Endodermal cell (in vitro differentiated cells): ENCODE data around the gene SYNE1. TPM values are rescaled to one million over a fixed set of nuclear protein-coding genes. Genes with fewer than 3 reads are reported as not detected.

Experiments
- DNase-seq: peaks from one replicate; pipeline ENCODE4 v3.0.0-alpha.2; 2017
- H3K27ac ChIP-seq: 2 replicates; pipeline ENCODE4 v1.5.1; 2013; ENCODE audit warnings: mild to moderate bottlenecking, low read depth, low read length, moderate library complexity
- H3K27me3 ChIP-seq: 2 replicates; pipeline ENCODE4 v1.6.1; 2013; ENCODE audit warnings: mild to moderate bottlenecking, low read length, moderate library complexity; ENCODE audit not compliant: insufficient read depth, control insufficient read depth, poor library complexity, severe bottlenecking
- H3K36me3 ChIP-seq: 2 replicates; pipeline ENCODE4 v1.7.0; 2013; ENCODE audit warnings: mild to moderate bottlenecking, low read length, moderate library complexity; ENCODE audit not compliant: control insufficient read depth, insufficient read depth
- H3K4me1 ChIP-seq: one replicate; pipeline ENCODE4 v1.7.0; 2013; ENCODE audit warnings: low read length; ENCODE audit not compliant: control insufficient read depth, insufficient read depth
- H3K4me3 ChIP-seq: 2 replicates; pipeline ENCODE4 v1.5.1; 2013; ENCODE audit warnings: mild to moderate bottlenecking, low read length, moderate library complexity
- H3K9ac ChIP-seq: 2 replicates; pipeline ENCODE4 v1.6.1; 2013; ENCODE audit warnings: mild to moderate bottlenecking, low read length, moderate library complexity; ENCODE audit not compliant: poor library complexity, severe bottlenecking; ENCODE audit errors: extremely low read depth
- H3K9me3 ChIP-seq: 2 replicates; pipeline ENCODE4 v1.6.1; 2013; ENCODE audit warnings: mild to moderate bottlenecking, low read length, moderate library complexity; ENCODE audit not compliant: control insufficient read depth
- H3K27ac Mint-ChIP-seq: 2 replicates; pipeline ENCODE4 v1.8.0; 2020; ENCODE audit warnings: mixed read lengths
- H3K27me3 Mint-ChIP-seq: 2 replicates; pipeline ENCODE4 v1.8.0; 2021; ENCODE audit warnings: mild to moderate bottlenecking, mixed read lengths; ENCODE audit not compliant: insufficient read depth
- H3K36me3 Mint-ChIP-seq: 2 replicates; pipeline ENCODE4 v1.8.0; 2020; ENCODE audit warnings: low read depth, mixed read lengths
- H3K4me1 Mint-ChIP-seq: 2 replicates; pipeline ENCODE4 v1.8.0; 2020; ENCODE audit warnings: mixed read lengths
- H3K4me3 Mint-ChIP-seq: 2 replicates; pipeline ENCODE4 v1.8.0; 2020; ENCODE audit warnings: mild to moderate bottlenecking, moderate library complexity, mixed read lengths
- H3K9me3 Mint-ChIP-seq: 2 replicates; pipeline ENCODE4 v1.8.0; 2020; ENCODE audit warnings: mild to moderate bottlenecking, mixed read lengths
- CTCF ChIP-seq: fragments of 200-600 bp; sonication (generic); conservative IDR thresholded peaks from 2 replicates; pipeline ENCODE4 v1.5.0; 2021; ENCODE audit warnings: antibody characterized with exemption, mild to moderate bottlenecking
- WGBS, 2 experiments: methylation state at CpG; one replicate each; pipeline versions ENCODE4 v1.1.5 to v1.1.7; 2013; ENCODE audit warnings: missing lambda C conversion rate in 2 of 2, mixed read lengths in 1 of 2; ENCODE audit not compliant: insufficient coverage in 1 of 2, insufficient read length in 1 of 2; 5-methylcytosine and 5-hydroxymethylcytosine counted together
- total RNA-seq, 2 donors: library from RNA; stranded (reverse); fragmentation: NEBNext Ultra II Directional in 1 of 2; extraction: Animal tissue kit (Norgen Biotek cat#: 25700) in 1 of 2; gene quantifications; 2 replicates in 1 of 2; 3 replicates in 1 of 2; pipeline ENCODE4 v1.2.1, GENCODE V29; 2021

Gene SYNE1
- total RNA-seq, 2 donors from 2014 or later = 7.9 to 9.5 TPM

DNA sequence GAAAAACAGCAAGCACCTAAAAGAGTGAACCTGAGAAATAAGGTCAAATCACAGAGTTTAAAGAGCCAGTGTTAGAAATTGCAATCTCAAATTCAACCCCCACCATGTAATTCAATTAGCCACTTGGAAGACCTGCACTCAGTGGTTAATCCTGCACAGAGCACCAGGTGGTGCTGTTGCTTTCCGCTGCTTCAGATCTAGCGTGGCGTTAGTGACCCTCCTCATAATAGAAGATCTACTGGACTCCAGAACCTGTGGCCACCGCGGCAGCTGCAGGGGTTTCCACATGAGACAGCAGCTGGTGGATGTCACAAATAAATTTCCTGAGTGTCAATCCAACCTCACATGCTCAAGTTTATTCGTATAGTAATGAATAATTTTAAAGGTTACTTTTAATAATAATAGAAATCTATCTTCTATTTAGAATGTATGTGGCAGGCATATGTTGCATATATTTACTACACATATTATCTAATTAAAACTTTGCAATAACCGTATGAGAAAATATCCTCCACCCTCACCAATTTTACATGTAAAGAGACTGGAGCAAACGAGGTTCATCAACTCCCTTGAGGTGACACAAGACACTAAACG lies 84.4 kb downstream of the SYNE1 start:
- no peak overlapping the region for H3K4me3 ChIP-seq
- H3K36me3 ChIP-seq = no peaks in the 10 kb centered on the region
- peak; percentile 92 for TF ChIP-seq CTCF
- Mint-ChIP-seq H3K9me3 (peaks cover 15% of the 10 kb centered on the region), H3K4me3 (no peak overlapping the region), H3K27ac (no peak overlapping the region), H3K36me3 (no peaks in the 10 kb centered on the region), H3K4me1 (peaks cover 2% of the 10 kb centered on the region), H3K27me3 (peaks cover 4% of the 10 kb centered on the region)
- no peak overlapping the region for H3K9ac ChIP-seq
- H3K4me1 ChIP-seq = no peaks in the 10 kb centered on the region
- peaks cover 14% of the 10 kb centered on the region for H3K9me3 ChIP-seq
- H3K27ac ChIP-seq = no peak overlapping the region
- DNase-seq = peak; percentile 91
- no peaks in the 10 kb centered on the region for H3K27me3 ChIP-seq
- 35 to 46% methylated on average over 3 to 8 of the region's 9 CpGs for WGBS, 2 experiments

DNA sequence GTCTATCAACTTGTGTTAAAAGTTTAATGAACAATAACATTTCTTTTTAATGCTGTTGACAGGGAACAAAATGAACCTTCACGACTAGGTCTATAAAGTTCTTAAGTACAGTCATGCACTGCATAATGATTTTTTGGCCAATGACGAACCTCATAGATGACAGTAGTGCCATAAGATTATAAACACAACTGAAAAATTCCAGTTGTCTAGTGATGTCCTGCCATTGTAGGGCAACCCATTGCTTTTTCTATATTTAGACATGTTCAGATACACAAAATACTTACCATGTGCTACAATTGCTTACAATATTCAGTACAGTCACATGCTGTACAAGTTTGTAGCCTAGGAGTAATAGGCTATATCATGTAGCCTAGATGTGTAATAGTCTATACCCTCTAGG lies 93.6 kb downstream of the SYNE1 start:
- TF ChIP-seq CTCF = no peak
- Histone ChIP-seq H3K27ac (no peak overlapping the region), H3K36me3 (no peaks in the 10 kb centered on the region), H3K4me3 (no peak overlapping the region), H3K9me3 (no peaks in the 10 kb centered on the region), H3K4me1 (no peaks in the 10 kb centered on the region), H3K27me3 (no peaks in the 10 kb centered on the region), H3K9ac (no peak overlapping the region)
- no peak overlapping the region for H3K4me3 Mint-ChIP-seq
- H3K27me3 Mint-ChIP-seq = no peaks in the 10 kb centered on the region
- DNase-seq = no peak
- H3K27ac Mint-ChIP-seq = no peak overlapping the region
- no peaks in the 10 kb centered on the region for H3K4me1 Mint-ChIP-seq
- H3K9me3 Mint-ChIP-seq = no peaks in the 10 kb centered on the region
- 91% methylated on average over 2 of the region's 2 CpGs for WGBS, 2 experiments
- no peaks in the 10 kb centered on the region for H3K36me3 Mint-ChIP-seq

GRCh38 chr6:152540381-152540780 lies 96.8 kb downstream of the SYNE1 start:
- H3K9me3 ChIP-seq = no peaks in the 10 kb centered on the region
- no peak overlapping the region for H3K4me3 ChIP-seq
- no peak for DNase-seq
- H3K27ac Mint-ChIP-seq = no peak overlapping the region
- WGBS, 2 experiments = 91 to 94% methylated on average over 2 of the region's 2 CpGs
- H3K36me3 Mint-ChIP-seq = no peaks in the 10 kb centered on the region
- H3K9me3 Mint-ChIP-seq = no peaks in the 10 kb centered on the region
- H3K27ac ChIP-seq = no peak overlapping the region
- H3K4me3 Mint-ChIP-seq = no peak overlapping the region
- H3K27me3 Mint-ChIP-seq = no peaks in the 10 kb centered on the region
- H3K27me3 ChIP-seq = no peaks in the 10 kb centered on the region
- H3K9ac ChIP-seq = no peak overlapping the region
- no peaks in the 10 kb centered on the region for H3K4me1 ChIP-seq
- TF ChIP-seq CTCF = no peak
- no peaks in the 10 kb centered on the region for H3K36me3 ChIP-seq
- H3K4me1 Mint-ChIP-seq = no peaks in the 10 kb centered on the region
